GM23248 (cell line): ENCODE results near the gene KCNA10.

Experiments used
- EZH2 ChIP-seq: fragments of 200-600 bp; sonication (generic); IDR thresholded peaks from 2 replicates; pipeline ENCODE4 v1.6.1; 2018; ENCODE audit warnings: antibody characterized with exemption, mild to moderate bottlenecking; ENCODE audit not compliant: insufficient read depth, poor library complexity, severe bottlenecking
- EZH2phosphoT487 ChIP-seq: fragments of 200-600 bp; sonication (generic); IDR thresholded peaks from 2 replicates; pipeline ENCODE4 v1.6.1; 2018; ENCODE audit warnings: antibody characterized with exemption, moderate library complexity, mild to moderate bottlenecking, low read depth; ENCODE audit not compliant: insufficient read depth

DNA sequence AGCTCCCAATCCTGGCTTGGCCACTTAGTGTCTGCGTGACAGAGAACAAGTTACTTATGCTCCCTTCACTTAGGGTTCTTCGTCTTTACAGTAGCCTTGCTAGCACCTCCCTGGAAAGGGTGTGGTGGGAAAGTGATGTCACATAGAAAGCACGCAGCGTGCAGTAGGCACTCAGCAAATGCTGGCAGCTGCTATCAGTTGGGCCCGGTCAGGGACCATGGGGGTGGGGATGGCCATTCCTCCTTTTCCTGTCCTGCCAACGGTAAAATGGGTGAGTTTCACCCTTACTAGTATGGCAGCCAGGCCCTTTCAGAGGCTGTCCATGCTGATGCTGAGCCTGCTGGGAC, 6.2 kb upstream of the KCNA10 start:
- TF ChIP-seq EZH2, result no peak
- TF ChIP-seq EZH2phosphoT487, result no peak
